RPMI8226 (cell line): ENCODE data around the gene DOLPP1.
"Not testable (repeated sequence)": the region's sequence is repeated elsewhere in the genome, so short reads cannot be mapped to it uniquely, and the experiment has no call there.

Experiments used
- DNase-seq: peaks from one replicate; pipeline ENCODE4 v3.0.0-alpha.2; 2015

DOLPP1 gene

DNA sequence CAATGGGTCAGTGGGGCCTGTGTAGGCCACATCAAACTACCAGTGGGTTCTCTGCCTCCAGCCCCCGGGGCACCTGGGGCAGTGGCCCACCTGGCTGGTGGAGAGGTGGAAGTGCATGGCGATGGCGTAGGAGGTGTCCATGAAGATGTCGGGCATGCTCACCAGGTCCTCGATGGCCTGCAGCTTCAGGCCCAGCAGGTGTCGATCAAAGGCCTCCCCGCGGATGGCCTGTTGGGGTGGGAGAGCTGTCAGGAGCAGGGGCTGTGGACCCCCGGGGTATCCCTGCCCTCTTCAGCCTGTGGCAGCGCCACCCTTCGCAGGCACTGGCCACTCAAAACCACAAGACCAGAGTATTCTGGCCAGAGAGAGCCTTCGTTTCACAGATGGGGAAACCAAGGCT lies 15.0 kb downstream of the DOLPP1 start:
- DNase-seq: no peak

DNA sequence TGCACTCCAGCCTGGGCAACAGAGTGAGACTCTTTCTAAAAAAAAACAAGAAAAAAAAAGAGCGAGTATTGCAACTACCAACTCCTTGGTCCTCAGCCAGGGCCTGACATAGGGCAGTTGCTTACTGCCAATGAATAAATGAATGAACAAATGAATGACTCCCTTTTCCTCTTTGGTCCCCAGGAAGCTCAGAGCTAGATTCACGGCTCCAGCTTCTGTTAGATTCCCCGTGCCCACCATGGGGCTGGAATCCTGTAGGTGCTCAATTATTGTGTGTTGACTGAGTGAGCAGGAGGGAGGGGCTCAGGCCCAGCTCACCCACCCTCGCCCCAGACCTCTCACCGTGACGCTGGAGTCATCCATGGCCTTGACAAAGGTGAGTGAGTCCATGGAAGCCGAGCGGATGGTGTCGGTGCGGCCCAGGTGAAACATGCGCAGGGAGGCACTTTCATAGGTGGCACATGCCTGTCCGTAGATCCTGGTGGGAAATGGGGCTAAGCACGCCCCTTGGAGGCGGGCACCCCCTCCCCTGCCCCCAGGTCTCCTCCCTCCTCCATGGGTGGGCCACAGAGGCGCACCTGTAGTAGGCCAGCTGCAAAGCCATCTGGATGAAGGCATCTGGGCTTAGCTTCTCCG lies 16.9 kb downstream of the DOLPP1 start:
- DNase-seq: no peak

DNA sequence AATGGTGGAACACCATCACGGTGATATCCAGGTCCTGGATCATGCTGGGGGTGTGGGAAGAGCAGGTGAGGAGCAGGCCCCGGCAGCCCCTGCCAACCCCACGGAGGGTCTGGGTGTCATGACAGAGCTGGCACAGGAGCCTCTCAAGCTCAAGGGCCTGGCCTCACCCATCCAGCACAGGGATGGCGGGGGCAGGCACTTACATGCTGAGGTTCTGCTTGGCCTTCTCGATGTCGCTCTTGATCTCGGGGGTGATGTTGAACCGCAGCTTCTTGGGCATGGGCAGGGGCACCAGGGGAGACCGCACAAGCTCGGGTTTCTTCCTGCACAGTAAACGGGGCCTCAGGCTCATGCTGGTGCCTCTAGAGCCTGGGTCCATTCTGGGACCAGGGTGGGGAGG lies 17.4 kb downstream of the DOLPP1 start:
- no peak for DNase-seq

DNA sequence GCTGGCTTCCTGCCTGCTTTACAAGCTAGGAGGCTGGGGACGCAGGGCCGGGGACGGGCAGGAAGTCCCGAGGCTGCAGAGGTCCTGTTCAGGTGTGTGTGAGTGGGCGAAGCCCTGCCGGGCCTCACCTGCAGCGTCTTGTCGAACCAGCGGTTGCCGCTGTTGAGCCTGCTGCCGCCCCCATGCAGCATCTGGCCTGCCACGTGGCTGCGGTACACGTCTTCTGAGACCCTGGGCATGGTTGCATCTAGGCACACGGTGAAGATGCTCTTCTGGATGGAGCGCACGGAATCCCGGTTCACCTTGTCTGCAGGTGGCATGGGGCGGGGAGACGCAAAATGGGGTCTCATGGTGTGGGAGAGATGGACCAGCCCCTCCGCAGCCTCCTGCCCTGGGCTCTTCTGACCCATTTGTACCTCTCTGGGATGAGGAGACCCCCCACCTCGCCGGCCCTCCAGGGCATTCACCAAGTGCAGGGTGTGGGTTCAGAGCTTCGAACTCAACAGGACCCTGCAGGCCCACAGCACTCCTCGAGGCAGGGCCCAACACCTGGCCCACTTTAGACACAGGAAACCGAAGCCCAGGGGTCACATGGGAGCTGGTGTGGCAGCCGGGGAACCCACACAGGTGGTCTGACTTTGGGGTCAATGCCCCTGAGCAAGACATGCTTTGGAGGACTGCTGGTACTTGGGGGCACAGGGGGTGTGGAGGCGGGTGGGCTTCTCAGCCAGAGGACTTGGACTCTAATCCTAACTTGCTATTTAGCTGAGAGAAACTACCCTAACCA lies 19.7 kb downstream of the DOLPP1 start:
- DNase-seq: peak; percentile 22

DNA sequence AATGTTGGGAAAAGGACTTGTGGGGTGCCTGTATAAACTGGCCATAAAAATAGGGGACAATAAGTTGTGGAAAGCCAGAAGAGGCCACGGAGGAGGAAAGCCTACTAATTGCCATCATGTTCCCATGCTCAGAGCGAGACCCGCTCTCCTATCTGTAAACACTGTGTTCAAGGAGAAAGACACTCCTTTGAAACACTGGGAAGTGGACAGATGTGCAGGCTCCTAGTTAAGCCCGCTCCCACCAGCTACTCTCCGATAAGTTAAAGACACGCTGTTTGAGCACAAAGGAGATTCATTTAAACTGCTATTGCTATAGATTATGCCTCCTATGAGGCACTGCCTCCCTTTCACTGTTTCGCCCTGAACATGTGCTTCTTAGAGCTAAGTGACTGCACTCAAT lies 20.4 kb downstream of the DOLPP1 start:
- no peak for DNase-seq

DNA sequence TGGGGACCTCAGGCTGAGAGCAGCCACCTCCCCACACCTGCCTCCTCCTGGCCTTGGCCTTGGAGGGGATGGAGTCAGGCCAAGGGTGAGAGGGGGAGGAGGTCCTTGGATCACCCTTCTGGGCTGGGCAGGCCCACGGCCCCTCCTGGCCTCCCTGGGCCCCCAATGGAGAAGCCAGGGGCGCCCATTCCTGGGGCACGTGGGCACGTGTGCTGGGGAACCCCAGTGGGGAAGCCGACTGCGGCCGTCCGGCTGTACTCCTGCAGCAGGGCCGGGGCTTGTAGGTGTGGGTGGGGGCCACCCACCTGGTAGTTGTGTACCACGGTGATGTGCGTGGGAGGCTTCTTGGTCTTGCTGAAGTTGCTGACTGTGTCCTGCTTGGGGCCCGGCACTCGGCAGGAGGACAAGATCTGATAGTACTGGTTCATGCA lies 21.2 kb downstream of the DOLPP1 start:
- no peak for DNase-seq

DNA sequence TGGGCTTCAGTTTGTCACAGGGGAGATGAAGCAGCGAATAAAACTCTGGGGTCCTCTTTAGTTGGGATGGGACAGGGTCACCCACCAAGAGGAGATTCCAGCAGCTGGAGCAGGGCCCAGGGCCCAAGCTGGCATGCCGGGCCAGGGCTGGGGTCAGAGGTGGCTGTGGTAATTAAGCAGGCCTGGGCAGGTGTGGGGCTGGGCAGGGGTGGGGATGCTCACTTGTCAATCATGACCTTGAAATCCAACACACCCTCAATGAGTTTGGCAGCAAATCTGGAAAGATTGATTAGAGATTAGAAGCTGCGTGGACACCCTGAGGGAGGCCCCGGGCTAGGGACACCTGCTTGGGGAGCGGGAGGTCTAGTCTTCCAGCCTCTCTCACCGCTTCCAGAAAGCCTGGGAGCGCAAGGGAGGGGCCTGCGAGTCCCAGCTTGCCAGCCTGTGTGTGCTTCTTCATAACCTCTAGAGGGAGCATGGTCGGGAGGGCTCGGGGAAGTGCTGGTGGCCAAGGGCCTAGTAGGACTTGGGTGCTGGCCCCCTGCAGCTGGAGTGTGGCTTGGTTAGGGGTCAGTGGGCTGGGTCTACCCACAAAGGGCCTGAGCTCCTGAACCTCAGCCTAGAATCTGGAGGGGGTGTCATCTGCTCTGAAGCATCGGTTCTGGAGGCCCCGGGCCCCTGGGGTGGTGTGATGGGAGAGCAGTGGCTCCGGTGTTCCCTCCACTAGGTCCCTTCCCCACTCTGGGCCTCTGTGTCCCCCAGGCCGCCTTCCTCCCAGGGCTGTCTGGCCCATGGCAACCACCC lies 22.1 kb downstream of the DOLPP1 start:
- DNase-seq: peak; percentile 61

DNA sequence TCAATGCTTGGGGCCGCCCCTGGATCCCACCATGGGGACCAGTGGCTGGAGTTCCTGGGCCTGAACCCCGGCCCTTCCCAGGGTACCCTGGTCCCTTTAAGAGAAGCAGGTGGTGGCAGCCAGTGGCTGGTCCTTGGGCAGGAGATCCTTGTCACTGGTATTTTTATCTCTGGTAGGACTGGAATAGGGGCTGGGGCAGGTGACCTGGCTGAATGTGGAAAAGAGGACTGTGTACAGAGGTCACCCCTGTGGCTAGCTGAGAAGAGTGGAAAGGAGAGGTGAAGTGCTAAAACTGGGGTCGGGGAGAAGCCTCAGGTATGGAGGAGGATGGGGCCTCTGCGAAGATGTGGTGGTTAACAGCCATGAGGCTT lies 22.7 kb downstream of the DOLPP1 start:
- no peak for DNase-seq

DNA sequence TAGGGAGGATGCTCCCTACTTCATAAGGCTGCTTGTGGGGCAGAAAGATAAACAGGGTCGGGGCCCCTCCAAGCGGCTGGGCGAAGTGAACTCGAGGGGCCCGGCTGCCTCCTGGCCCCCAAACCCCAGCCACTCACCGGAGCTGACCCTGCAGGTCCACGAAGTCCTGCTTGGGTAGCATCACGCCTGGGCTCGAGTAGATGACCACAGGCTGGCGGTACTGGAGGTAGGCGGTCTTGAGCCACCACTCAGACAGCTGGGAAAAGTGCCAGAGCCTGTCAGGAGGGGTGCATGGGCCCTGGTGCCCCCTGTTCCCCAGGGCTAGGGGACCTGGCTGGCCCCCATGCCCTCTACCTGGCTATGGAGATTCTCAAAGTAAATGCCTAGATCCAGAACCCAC lies 23.1 kb downstream of the DOLPP1 start:
- no peak for DNase-seq

DNA sequence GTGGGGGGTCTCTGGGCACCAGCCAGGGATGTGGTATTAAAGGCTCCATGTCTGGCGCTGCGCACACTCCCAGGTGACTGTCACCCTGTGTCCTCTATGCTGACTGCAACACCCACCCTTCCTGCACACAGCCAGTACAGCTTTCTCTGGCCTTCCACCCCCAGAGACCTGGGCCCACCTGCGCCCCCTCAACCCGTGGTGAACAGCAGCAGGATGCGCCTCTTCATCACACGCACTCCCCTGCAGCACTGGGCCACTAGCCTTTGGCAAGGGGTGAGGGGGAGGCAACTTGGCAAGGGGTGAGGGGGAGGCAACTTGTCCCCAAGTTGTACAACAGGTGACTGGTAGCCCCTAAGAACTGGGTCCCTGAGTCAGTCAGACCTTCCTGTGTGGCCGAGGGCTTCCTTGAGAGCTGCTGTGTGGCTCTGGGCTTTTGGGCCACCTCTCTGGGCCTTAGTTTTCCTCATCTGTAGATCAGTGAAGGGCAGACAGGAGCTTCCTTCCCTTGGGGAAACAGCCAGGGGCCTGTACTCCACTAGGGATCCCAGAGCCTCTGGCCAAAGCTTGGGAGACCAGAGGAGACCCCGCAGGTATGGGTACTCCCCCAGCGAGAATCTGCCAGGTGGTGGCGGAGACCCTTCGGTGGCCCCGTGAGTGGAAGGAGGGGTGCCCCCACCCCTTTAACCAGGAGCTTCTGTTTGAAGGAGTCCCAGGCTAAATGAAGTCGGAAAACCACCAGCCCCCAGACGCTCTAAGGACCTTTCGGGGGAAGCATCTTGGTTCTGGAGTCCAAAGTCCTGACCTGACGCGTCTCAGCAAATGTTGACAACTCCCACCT lies 25.2 kb downstream of the DOLPP1 start:
- DNase-seq: no peak

DNA sequence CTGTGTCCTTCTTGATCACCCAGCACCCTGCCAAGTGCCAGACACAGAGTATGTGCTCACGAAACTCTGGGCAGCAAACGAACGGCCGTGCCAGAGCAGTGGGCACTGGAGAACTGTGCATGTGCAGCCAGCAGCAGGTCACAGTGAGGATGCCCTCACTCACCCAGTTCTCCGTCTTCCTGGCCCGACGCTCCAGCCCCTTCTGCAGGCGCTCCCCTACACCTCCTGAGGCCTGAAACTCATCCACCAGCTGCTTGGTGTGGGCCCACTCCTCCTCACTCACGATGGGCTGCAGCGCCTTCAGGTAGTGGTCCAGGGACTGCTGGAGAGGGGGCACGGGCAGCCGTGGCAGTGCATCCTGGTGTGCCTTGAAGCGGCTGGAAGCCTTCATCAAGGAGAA lies 26.7 kb downstream of the DOLPP1 start:
- no peak for DNase-seq

DNA sequence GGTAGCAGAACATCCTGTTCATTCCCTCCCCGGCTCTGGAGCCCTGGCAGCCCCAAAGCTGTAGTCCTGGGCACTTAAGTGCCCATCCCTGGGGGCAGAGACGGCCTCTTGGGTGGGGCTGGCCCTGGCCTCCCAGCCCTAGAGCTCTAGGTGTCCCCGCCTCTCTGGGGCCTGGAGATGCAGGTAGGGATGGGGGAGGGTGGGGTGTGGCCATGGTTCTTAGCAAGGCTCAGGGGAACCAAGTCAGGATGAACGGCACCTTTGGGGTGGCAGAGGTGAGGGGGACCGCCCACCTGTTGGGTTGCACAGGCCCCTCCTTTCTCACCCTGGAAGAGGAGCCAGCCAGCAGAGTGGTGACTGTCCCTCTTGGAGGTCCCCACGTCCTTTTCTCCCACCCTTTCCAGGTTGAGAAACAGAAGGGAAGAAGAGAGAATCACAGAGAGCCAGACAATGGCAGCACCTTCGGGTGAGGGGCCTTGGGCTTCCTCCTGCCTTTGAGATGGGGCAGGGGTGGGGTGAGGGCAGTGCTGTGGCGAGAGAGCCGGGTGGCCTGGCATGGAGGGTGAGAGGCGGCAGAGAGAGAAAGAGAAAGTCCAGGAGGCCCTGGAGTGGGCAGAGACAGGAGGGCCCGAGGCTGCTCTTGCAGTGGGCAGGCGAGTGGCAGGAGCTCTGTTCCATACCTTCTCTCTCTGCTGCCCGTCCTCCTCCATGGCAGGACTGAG lies 27.3 kb downstream of the DOLPP1 start:
- DNase-seq: no peak

DNA sequence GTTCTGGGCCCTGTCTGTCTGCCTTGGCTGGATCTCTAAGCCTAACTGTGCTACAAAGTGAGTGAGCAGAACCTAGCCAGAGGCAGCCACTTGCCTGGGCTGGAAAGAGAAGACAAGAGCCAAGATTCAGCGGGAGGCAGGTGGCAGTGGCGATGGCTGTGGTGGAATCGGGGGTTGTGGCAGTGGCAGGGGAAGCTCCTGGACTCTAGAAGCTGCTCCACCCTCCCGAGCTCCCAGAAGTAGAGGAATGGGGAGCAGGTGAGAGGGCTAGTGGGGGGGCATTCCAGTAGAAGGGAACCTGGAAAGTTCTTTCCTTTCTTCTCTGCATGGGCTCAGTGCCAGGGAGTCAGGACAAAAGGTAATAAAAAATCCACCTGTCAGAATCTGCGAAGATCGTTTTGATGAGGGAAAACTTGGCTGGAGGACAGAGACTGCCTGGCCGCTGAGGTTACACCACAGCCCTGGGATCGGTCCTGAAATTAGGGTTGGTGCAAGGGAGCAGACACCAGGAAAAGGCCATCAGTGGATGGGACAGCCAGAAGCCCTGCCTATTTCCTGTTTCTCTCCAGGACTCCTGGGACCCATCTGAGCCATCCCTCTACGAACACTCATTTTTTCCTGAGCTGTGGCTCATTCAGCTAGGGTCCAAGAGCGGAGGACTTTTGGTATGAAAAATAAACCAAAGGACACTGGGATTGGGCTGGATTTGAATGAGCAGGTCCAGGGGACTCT lies 28.1 kb downstream of the DOLPP1 start:
- DNase-seq: no peak

DNA sequence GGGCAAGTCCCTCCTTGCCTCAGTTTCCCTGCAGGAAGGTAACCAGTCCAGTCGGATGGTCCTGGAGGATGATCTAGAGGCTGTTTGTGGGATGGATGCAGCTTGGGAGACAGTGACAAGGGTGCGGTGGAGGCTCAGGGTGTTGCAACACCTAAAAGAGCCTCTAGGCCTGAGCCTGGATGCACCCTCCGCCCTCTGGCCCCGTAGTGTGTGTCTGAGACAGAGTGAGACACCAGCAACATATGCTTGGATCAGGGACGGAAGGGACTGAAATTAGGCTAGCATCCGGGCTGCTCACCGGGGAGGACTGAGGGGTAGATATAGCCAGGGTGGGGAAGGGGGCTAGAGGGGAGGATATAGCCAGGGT lies 28.6 kb downstream of the DOLPP1 start:
- peak; percentile 32 for DNase-seq

DNA sequence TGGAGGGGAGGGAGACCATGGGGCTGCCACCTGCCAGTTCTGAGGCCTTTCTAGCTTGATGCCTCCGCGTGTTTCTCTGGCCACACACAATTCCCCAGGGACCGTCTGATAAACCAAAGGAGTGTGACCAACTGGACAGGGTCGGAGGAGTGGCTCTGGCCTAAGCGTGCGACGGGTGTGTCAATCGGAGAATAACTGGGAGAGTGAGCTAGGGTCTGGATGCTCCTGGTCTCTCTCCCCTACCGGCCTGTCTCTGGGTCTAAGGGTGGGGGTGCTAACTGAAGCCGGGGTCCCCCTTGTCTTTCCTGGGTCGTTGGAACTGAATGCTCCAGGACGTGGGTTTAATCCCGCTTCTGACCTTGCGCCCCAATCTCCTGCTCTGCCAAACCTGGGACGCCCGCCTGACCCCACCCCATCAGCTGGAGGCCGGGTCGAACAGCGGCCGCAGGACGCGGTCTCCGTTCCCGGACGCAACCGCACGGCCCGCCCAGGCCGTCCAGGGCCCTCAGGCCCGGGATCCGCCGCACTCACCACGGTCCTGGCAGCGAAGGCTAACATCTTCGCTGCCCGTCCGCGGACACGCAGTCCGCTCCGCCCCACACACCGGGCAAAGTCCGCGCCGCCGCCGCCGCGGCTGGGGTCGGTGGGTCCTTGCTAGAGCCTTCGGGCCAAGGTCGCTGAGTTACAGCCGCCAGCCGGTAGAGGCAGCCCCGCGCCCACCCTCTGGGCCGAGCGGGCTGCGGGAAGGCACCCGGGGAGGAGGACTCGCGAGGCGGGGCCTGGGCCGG lies 29.2 kb downstream of the DOLPP1 start:
- DNase-seq: no peak

DNA sequence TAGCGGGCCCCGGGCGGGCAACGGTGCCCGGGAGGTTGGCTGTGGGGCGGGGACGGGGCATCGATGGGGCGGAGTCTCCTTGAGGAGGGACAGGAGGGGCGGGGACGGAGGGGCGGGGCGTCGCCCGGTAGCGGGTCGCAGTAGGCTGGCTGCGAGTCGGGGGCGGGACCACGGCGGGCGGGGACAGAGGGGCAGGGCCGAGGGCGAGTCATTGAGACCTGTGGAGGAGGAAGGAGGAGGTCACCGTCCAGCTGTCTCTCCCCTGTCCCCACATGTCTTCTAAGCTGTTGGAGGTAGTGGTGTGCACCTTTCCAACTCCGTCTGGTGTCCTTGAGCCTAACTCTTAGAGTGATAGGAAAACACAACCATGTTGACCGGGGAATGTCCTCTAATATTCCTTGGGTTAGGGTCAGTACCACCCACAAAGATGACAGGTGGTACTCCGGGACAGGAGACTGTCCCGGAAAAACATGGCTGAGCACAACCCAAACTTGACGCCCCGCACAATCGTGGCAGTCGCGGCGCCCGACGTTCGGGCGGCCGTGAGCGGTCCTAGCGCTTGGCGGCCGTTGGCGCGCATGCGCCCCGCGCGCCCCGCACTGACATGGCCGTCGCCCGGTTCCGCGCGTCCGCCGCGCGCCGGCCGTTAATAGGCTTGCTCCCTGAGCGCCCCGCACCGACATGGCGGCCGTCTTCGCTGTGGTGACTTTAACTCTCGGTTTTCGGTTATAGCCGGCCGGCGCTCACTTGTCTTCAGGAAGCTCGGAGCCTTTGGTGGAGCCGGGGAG lies 30.0 kb downstream of the DOLPP1 start, which contains the start of the genes CRAT and PTPA:
Gene CRAT (minus strand): TSS at position 54 of the 788 bp plus-strand sequence. CDS start 284 bp downstream, outside the sequence.
Gene PTPA (plus strand): TSS at position 676 of the 788 bp plus-strand sequence. CDS start 186 bp downstream, outside the sequence.
- peak; percentile 98 for DNase-seq

DNA sequence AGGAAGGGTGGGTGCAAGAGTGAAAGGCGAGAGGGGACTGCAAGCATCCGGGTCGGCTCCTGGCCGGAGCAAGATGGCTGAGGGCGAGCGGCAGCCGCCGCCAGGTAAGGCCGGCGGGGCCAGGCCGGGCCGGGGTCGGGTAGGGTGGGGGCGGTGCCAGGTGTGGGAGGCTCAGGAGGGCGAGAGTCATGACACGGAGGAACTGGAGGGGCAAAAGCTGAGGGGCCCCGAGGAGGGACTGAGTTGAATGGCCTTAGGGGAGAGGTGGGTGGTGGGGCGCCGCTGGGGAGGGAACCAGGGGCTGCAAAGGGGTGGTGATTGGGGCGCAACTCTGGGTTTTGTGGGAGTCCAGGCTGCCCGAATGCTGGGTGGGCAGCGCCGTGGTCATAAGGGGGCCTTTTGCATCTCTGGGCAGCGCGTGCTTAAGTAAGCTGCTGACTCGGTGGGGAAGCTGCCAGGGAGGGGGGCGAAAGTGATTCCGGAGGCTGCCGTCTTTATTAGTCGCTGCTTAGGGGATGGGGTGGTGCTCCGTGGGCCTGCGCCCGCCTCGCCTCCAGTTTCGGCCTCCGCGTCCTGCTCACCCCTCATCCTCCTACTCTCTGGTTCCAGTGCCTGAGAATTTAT lies 30.7 kb downstream of the DOLPP1 start:
- peak; percentile 55 for DNase-seq

DNA sequence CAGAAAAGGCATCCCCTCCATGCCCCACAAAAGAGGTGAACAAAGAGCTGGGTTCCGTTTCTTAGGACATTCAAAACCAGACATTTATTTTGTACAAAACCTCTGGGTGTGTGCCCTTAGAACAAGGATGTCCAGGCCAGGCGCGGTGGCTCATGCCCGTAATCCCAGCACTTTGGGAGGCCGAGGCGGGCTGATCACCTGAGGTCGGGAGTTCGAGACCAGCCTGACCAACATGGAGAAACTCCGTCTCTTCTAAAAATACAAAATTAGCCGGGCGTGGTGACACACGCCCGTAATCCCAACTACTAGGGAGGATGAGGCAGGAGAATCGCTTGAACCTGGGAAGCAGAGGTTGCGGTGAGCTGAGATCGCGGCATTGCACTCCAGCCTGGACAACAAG lies 31.6 kb downstream of the DOLPP1 start:
- DNase-seq: not testable (repeated sequence)
